Measurements from ENCODE around the gene PCGF3. TPM values are rescaled to one million over a fixed set of nuclear protein-coding genes. Genes with fewer than 3 reads are reported as not detected.
A peak's percentile ranks its signal among the peaks of the same experiment; 100 is the strongest.

Gene PCGF3
- total RNA-seq, 1 donor from 2014 or later, result 88.1 TPM

DNA sequence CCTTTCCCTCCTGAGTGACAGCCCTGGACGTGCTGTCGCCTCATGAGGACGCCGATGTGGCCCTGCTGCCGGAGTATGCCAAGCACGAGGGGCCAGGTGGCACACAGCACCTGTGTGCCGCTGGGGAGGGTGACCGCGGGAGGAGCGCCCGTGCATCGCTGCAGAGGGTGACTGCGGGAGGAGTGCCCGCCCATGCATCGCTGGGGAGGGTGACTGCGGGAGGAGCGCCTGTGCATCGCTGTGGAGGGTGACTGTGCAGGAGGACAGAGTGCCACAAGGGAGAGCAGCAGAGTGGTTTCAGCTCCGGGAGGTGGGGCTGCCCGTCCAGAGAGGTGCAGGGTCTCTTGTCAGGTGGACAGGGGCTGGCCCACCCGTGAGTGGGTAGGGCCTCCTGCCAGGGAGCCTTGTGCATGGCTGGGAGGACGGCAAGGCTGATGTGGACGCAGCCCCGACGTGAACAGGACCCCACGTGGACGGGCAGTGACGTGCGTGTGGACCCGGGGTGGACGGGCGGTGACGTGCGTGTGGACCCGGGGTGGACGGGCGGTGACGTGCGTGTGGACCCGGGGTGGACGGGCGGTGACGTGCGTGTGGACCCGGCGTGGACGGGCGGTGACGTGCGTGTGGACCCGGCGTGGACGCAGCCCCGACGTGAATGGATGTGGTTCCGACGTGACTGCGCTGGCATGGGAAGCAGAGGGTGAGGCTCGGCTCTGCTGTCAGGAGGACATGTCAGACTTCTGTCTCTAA lies 14.7 kb downstream of the PCGF3 start:
- Mint-ChIP-seq H3K36me3 (peaks cover 24% of the 10 kb centered on the region), H3K27ac (peak overlapping the region; percentile 86), H3K4me3 (no peak overlapping the region), H3K9me3 (no peaks in the 10 kb centered on the region), H3K4me1 (peaks cover 34% of the 10 kb centered on the region), H3K27me3 (ENCODE audit: low read depth) (no peaks in the 10 kb centered on the region)
- no peak for DNase-seq (ENCODE audit: low spot score in 2 of 2, unreplicated experiment in 2 of 2)
- TF ChIP-seq, protein P1, sequence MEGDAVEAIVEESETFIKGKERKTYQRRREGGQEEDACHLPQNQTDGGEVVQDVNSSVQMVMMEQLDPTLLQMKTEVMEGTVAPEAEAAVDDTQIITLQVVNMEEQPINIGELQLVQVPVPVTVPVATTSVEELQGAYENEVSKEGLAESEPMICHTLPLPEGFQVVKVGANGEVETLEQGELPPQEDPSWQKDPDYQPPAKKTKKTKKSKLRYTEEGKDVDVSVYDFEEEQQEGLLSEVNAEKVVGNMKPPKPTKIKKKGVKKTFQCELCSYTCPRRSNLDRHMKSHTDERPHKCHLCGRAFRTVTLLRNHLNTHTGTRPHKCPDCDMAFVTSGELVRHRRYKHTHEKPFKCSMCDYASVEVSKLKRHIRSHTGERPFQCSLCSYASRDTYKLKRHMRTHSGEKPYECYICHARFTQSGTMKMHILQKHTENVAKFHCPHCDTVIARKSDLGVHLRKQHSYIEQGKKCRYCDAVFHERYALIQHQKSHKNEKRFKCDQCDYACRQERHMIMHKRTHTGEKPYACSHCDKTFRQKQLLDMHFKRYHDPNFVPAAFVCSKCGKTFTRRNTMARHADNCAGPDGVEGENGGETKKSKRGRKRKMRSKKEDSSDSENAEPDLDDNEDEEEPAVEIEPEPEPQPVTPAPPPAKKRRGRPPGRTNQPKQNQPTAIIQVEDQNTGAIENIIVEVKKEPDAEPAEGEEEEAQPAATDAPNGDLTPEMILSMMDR (IDR thresholded peaks at IDR 0.05; ENCODE audit: unreplicated experiment), result no peak

DNA sequence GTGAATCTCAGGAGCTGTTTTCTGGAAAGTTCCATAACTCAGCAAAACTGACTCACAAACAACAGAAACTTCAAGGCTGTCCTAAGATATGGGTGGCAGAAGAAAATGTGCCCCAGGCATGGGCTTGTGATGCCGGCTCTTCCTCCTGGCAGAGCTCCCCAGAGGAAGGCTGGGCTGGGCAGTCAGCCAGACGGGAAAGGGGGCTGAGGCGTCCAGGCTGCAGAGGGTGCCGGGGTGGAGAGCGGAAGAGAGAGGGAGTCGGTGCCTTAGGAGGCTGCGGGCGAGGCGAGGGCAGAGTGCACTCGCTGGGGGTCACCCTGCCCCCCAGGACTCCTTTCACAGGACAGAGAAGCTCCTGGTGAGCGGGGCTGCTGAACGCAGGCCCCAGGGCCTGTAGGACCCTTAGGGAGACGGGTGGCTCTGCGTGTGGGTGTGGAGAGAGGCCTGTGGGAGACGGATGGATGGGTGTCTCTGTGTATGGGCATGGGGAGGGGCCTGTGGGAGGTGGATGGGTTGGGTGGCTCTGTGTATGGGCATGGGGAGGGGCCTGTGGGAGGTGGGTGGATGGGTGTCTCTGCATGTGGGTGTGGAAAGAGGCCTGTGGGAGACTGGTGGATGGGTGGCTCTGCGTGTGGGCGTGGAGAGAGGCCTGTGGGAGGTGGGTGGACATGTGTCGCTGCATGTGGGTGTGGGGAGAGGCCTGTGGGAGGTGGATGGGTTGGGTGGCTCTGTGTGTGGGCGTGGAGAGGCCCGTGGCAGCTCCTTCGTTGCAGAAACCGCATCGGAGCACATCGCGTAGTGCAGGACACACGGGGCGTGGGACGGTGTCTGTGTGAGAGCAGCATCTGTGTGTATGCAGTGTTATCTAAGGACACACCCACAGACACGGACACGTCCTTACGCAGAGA lies 15.9 kb downstream of the PCGF3 start:
- peak overlapping the region; percentile 86 for H3K27ac Mint-ChIP-seq
- DNase-seq (ENCODE audit: low spot score in 2 of 2, unreplicated experiment in 2 of 2), result no peak
- H3K9me3 Mint-ChIP-seq, result no peaks in the 10 kb centered on the region

DNA sequence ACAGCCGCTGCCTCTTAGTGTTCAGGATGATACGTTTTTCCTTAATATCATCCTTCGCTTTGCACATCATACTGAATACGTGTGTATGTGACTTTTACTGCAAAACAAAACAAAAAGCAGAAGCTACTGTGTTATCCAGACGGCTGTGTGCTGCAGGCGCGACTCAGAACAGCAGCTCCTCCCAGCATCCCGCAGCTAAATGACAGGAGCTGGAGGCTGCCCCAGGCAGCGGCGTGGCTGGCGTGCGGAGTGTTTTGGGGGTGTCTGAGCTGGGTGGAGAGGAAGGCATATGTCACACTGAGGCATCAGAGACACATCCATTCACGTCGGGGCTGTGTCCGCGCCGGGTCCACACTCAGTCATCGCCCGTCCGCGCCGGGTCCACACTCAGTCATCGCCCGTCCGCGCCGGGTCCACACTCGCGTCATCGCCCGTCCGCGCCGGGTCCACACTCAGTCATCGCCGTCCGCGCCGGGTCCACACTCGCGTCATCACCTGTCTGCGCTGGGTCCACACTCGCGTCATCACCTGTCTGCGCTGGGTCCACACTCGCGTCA lies 16.6 kb downstream of the PCGF3 start:
- Mint-ChIP-seq H3K4me3 (no peak overlapping the region), H3K9me3 (no peaks in the 10 kb centered on the region), H3K4me1 (peaks cover 38% of the 10 kb centered on the region), H3K27ac (peak overlapping the region; percentile 47), H3K27me3 (ENCODE audit: low read depth) (no peaks in the 10 kb centered on the region), H3K36me3 (peaks cover 24% of the 10 kb centered on the region)
- TF ChIP-seq, protein P1 (IDR thresholded peaks at IDR 0.05; ENCODE audit: unreplicated experiment), result no peak
- DNase-seq (ENCODE audit: low spot score in 2 of 2, unreplicated experiment in 2 of 2), result no peak

More for the DNA sequence above, 15.9 kb downstream of the PCGF3 start:
- peaks cover 37% of the 10 kb centered on the region for H3K4me1 Mint-ChIP-seq
- peak overlapping the region; percentile 22 for H3K4me3 Mint-ChIP-seq
- H3K27me3 Mint-ChIP-seq (ENCODE audit: low read depth), result no peaks in the 10 kb centered on the region
- TF ChIP-seq, protein P1 (IDR thresholded peaks at IDR 0.05; ENCODE audit: unreplicated experiment), result no peak
- peaks cover 24% of the 10 kb centered on the region for H3K36me3 Mint-ChIP-seq

DNA sequence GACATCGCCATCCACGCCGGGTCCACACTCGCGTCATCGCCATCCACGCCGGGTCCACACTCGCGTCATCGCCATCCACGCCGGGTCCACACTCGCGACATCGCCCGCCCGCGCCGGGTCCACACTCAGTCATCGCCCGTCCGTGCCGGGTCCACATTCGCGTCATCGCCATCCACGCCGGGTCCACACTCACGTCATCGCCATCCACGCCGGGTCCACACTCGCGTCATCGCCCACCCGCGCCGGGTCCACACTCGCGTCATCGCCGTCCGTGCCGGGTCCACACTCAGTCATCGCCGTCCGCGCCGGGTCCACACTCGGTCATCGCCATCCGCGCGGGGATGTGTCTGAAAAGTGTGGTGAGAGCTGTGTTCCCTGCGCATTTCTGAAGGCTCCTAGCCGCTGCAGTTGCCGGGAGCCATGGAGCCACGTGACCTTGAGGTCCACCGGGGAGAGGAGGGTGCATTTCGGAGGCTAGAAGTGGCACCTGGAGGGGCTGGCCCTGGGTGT lies 17.3 kb downstream of the PCGF3 start:
- Mint-ChIP-seq H3K36me3 (peaks cover 24% of the 10 kb centered on the region), H3K27ac (no peak overlapping the region), H3K4me1 (peaks cover 38% of the 10 kb centered on the region), H3K27me3 (ENCODE audit: low read depth) (no peaks in the 10 kb centered on the region), H3K9me3 (no peaks in the 10 kb centered on the region), H3K4me3 (no peak overlapping the region)
- TF ChIP-seq, protein P1 (IDR thresholded peaks at IDR 0.05; ENCODE audit: unreplicated experiment), result no peak
- DNase-seq (ENCODE audit: low spot score in 2 of 2, unreplicated experiment in 2 of 2), result no peak

DNA sequence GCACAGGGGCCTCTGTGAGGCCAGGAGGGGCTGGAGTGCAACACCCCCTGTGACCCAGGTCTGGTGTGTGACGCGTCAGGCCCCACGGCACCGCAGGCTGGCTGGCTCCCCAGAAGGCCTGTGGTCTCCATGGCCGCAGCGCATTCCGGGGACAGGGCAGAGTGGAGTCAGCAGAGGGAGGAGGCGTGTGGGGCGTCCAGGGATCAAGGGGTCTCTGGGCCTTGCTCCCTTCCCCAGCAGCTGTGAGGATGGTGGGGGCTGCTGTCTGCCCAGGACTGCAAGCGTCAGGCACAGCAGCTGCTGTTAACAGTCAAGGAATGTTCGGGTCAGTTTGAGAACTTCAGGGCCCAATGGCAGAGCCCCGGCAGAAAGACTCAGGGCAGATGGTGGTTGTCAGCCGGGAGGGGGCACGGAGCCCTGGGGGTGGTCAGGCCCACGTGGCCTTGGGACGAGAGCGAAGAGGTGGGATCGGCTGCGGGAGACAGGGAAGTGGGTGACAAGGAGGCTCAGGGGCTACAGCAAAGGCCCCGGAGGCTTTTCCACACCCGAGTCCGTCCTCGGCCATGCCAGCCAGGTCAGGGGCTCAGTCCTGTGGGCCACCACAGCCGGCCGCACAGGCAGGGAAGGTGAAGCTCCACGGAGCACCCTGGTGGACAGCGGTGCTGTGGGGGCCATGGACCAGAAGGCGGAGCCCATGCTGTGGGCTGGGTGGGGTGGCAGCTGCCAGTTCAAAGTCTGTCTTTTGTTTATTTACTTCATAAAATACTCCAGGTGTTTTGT lies 18.3 kb downstream of the PCGF3 start:
- Mint-ChIP-seq H3K27ac (peak overlapping the region; percentile 79), H3K36me3 (peaks cover 26% of the 10 kb centered on the region), H3K4me3 (no peak overlapping the region), H3K27me3 (ENCODE audit: low read depth) (no peaks in the 10 kb centered on the region), H3K9me3 (no peaks in the 10 kb centered on the region), H3K4me1 (peaks cover 37% of the 10 kb centered on the region)
- TF ChIP-seq, protein P1 (IDR thresholded peaks at IDR 0.05; ENCODE audit: unreplicated experiment), result no peak
- no peak for DNase-seq (ENCODE audit: low spot score in 2 of 2, unreplicated experiment in 2 of 2)
